GM21619 (cell line): Measurements from ENCODE around the gene TMEM187.

ENCODE experiments used
- ATAC-seq: cut with Tn5 transposase; IDR thresholded peaks from one replicate; pipeline ENCODE4 v1.9.1; 2021; ENCODE audit not compliant: unreplicated experiment

The TMEM187 gene

GRCh38 chrX:153934762-153935325 lies 37.7 kb upstream of the TMEM187 start, which contains the start of gene NAA10:
Gene NAA10 (minus strand): TSS chrX:153935037. CDS start chrX:153934904, 133 bp downstream.
- ATAC-seq = peak; percentile 90

- peak; percentile 20 for ATAC-seq
Measured at GRCh38 chrX:153935326-153935851, 37.2 kb upstream of the TMEM187 start.

GRCh38 chrX:153937056-153937455 lies 35.5 kb upstream of the TMEM187 start:
- no peak for ATAC-seq

- no peak for ATAC-seq
Measured at GRCh38 chrX:153938226-153938786, 34.2 kb upstream of the TMEM187 start.

GRCh38 chrX:153939573-153939972 lies 33.0 kb upstream of the TMEM187 start:
- ATAC-seq = no peak

- no peak for ATAC-seq
Measured at GRCh38 chrX:153941336-153942252, 31.0 kb upstream of the TMEM187 start.

- no peak for ATAC-seq
Measured at GRCh38 chrX:153944140-153944799, 28.3 kb upstream of the TMEM187 start, which contains the start of gene RENBP. Gene RENBP (minus strand): TSS chrX:153944643. CDS start chrX:153944610, 33 bp downstream.

- ATAC-seq = no peak
Measured at GRCh38 chrX:153944800-153945150, 27.8 kb upstream of the TMEM187 start.

- no peak for ATAC-seq
Measured at GRCh38 chrX:153945956-153946943, 26.3 kb upstream of the TMEM187 start.

GRCh38 chrX:153947009-153947769 lies 25.4 kb upstream of the TMEM187 start:
- ATAC-seq = peak; percentile 86

GRCh38 chrX:153948002-153948466 lies 24.5 kb upstream of the TMEM187 start:
- no peak for ATAC-seq

GRCh38 chrX:153948847-153949805 lies 23.4 kb upstream of the TMEM187 start:
- ATAC-seq = no peak

GRCh38 chrX:153950127-153950526 lies 22.4 kb upstream of the TMEM187 start:
- no peak for ATAC-seq

- ATAC-seq = no peak
Measured at GRCh38 chrX:153951683-153952372, 20.7 kb upstream of the TMEM187 start.

- no peak for ATAC-seq
Measured at GRCh38 chrX:153952373-153953026, 20.1 kb upstream of the TMEM187 start.

GRCh38 chrX:153953342-153953830 lies 19.2 kb upstream of the TMEM187 start:
- peak; percentile 51 for ATAC-seq
